HCT116 (cell line): ENCODE measurements around the gene CAT.

Experiments used
- ATF3 ChIP-seq: IDR thresholded peaks from 2 replicates; pipeline ENCODE4 v1.6.1; 2012
- CEBPB ChIP-seq: IDR thresholded peaks from 2 replicates; pipeline ENCODE4 v1.6.1; 2012; ENCODE audit warnings: low read depth
- EZH2 ChIP-seq: fragments of 200-600 bp; sonication (generic); IDR thresholded peaks from 2 replicates; pipeline ENCODE4 v1.6.1; 2017; ENCODE audit warnings: antibody characterized with exemption, mixed run types
- JUND ChIP-seq: IDR thresholded peaks from 2 replicates; pipeline ENCODE4 v1.6.1; 2012
- POLR2A ChIP-seq: IDR thresholded peaks from 2 replicates; pipeline ENCODE4 v1.7.0; 2011; ENCODE audit warnings: borderline replicate concordance; ENCODE audit not compliant: insufficient read depth, insufficient read length; ENCODE audit errors: extremely low read depth
- POLR2AphosphoS5 ChIP-seq: IDR thresholded peaks from 2 replicates; pipeline ENCODE4 v1.6.1; 2011; ENCODE audit warnings: mild to moderate bottlenecking, low read depth, low read length, moderate library complexity
- SIN3A ChIP-seq: IDR thresholded peaks from 2 replicates; pipeline ENCODE4 v1.6.1; 2012; ENCODE audit warnings: low read depth
- SP1 ChIP-seq: IDR thresholded peaks from 2 replicates; pipeline ENCODE4 v1.6.1; 2012; ENCODE audit warnings: low read depth
- TF ChIP-seq, protein P1 (sequence below), 3 experiments: fragments of 200-600 bp in 1 of 3; sonication (generic) in 1 of 3; IDR thresholded peaks in 2 of 3; conservative IDR thresholded peaks in 1 of 3; 2 replicates each; pipeline ENCODE4 v1.5.1; 2012 to 2017; ENCODE audit warnings: low read depth in 2 of 3, low read length in 2 of 3, antibody characterized with exemption in 1 of 3, borderline replicate concordance in 1 of 3, control low read depth in 1 of 3, mild to moderate bottlenecking in 1 of 3, mixed read lengths in 1 of 3, mixed run types in 1 of 3, moderate library complexity in 1 of 3; ENCODE audit not compliant: insufficient read depth in 1 of 3

- no peak for TF ChIP-seq POLR2A
- no peak for TF ChIP-seq JUND
- TF ChIP-seq, protein P1, sequence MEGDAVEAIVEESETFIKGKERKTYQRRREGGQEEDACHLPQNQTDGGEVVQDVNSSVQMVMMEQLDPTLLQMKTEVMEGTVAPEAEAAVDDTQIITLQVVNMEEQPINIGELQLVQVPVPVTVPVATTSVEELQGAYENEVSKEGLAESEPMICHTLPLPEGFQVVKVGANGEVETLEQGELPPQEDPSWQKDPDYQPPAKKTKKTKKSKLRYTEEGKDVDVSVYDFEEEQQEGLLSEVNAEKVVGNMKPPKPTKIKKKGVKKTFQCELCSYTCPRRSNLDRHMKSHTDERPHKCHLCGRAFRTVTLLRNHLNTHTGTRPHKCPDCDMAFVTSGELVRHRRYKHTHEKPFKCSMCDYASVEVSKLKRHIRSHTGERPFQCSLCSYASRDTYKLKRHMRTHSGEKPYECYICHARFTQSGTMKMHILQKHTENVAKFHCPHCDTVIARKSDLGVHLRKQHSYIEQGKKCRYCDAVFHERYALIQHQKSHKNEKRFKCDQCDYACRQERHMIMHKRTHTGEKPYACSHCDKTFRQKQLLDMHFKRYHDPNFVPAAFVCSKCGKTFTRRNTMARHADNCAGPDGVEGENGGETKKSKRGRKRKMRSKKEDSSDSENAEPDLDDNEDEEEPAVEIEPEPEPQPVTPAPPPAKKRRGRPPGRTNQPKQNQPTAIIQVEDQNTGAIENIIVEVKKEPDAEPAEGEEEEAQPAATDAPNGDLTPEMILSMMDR (IDR thresholded peaks at IDR 0.05 in 2 of 3, conservative IDR thresholded peaks at IDR 0.05 in 1 of 3; ENCODE audit: borderline replicate concordance in 1 of 3, insufficient read depth in 1 of 3, low read depth in 2 of 3, low read length in 2 of 3) = no peak
- TF ChIP-seq EZH2 = no peak
- TF ChIP-seq SP1 = no peak
- TF ChIP-seq SIN3A = no peak
- no peak for TF ChIP-seq CEBPB
- TF ChIP-seq POLR2AphosphoS5 = no peak
- TF ChIP-seq ATF3 = no peak
Observed at GRCh38 chr11:34446386-34446785, 7.7 kb downstream of the CAT start.
